Spinal cord (tissue), 10 donors: ENCODE measurements around the gene FAM217B. TPM values are rescaled to one million over a fixed set of nuclear protein-coding genes. Genes with fewer than 3 reads are reported as not detected.
A peak's percentile ranks its signal among the peaks of the same experiment; 100 is the strongest.

Experiments used
- DNase-seq, 6 donors: peaks; one replicate each; pipeline versions ENCODE4 v3.0.0 to v3.0.0-alpha.2; 2013 to 2015; ENCODE audit warnings: low spot score in 6 of 6, low read depth in 4 of 6
- H3K27ac ChIP-seq: one replicate; pipeline ENCODE4 v1.5.1; 2013; ENCODE audit warnings: low read depth, low read length, control low read depth
- H3K27me3 ChIP-seq: one replicate; pipeline ENCODE4 v1.6.1; 2013; ENCODE audit warnings: low read length; ENCODE audit not compliant: control insufficient read depth, insufficient read depth
- H3K36me3 ChIP-seq: one replicate; pipeline ENCODE4 v1.6.1; 2013; ENCODE audit warnings: low read length; ENCODE audit not compliant: control insufficient read depth, insufficient read depth
- H3K4me1 ChIP-seq: one replicate; pipeline ENCODE4 v1.6.1; 2013; ENCODE audit warnings: low read length; ENCODE audit not compliant: control insufficient read depth, insufficient read depth
- H3K4me3 ChIP-seq: one replicate; pipeline ENCODE4 v1.5.1; 2013; ENCODE audit warnings: low read depth, low read length, control low read depth
- H3K9me3 ChIP-seq: one replicate; pipeline ENCODE4 v1.6.1; 2013; ENCODE audit warnings: low read length; ENCODE audit not compliant: control insufficient read depth, insufficient read depth
- WGBS: methylation state at CpG from one replicate; pipeline ENCODE4 v1.1.5; 2013; ENCODE audit warnings: missing lambda C conversion rate; ENCODE audit not compliant: insufficient coverage; 5-methylcytosine and 5-hydroxymethylcytosine counted together
- polyA plus RNA-seq, 2 donors: library from polyadenylated mRNA; unstranded; fragments of 120-200 nt; gene quantifications; one replicate each; pipeline ENCODE4 v1.2.1, GENCODE V29; 2013; ENCODE audit not compliant: insufficient read length in 2 of 2
- total RNA-seq, 2 donors: library from RNA; depleted of rRNA in 1 of 2; stranded (reverse); fragments of 120-200 nt in 1 of 2; fragments of >200 nt in 1 of 2; gene quantifications; one replicate each; pipeline versions ENCODE4 v1.2.3 to v1.2.4, GENCODE V29; 2013 to 2014
- donor health status: healthy.

The FAM217B gene
- total and polyA plus RNA-seq, 4 donors = 11.9 to 30.4 (median 20.7) TPM

- 71% methylated on average over 1 of the region's 3 CpGs for WGBS
- no peak overlapping the region for H3K27ac ChIP-seq
- H3K4me1 ChIP-seq = peaks cover 34% of the 10 kb centered on the region
These were observed 3.0 kb upstream of the FAM217B start for GRCh38 chr20:59937150-59937549.

GRCh38 chr20:59938221-59938620, 2.0 kb upstream of the FAM217B start:
- DNase-seq = no peak
- H3K4me3 ChIP-seq = no peak overlapping the region
- H3K27me3 ChIP-seq = no peaks in the 10 kb centered on the region
- 57% methylated on average over 3 of the region's 4 CpGs for WGBS
- H3K36me3 ChIP-seq = peaks cover 7% of the 10 kb centered on the region
- H3K27ac ChIP-seq = no peak overlapping the region
- no peaks in the 10 kb centered on the region for H3K9me3 ChIP-seq
- H3K4me1 ChIP-seq = peaks cover 32% of the 10 kb centered on the region

More at GRCh38 chr20:59937150-59937549, 3.0 kb upstream of the FAM217B start:
- peak in 1 of 6 donors; percentile 18 for DNase-seq
- peaks cover 9% of the 10 kb centered on the region for H3K36me3 ChIP-seq
- H3K27me3 ChIP-seq = no peaks in the 10 kb centered on the region
- no peak overlapping the region for H3K4me3 ChIP-seq
- H3K9me3 ChIP-seq = no peaks in the 10 kb centered on the region

GRCh38 chr20:59938696-59939051, 1.5 kb upstream of the FAM217B start:
- 85% methylated on average over 6 of the region's 7 CpGs for WGBS
- DNase-seq = no peak
- H3K9me3 ChIP-seq = no peaks in the 10 kb centered on the region
- H3K27ac ChIP-seq = no peak overlapping the region
- peaks cover 28% of the 10 kb centered on the region for H3K4me1 ChIP-seq
- H3K4me3 ChIP-seq = no peak overlapping the region
- peaks cover 7% of the 10 kb centered on the region for H3K36me3 ChIP-seq
- H3K27me3 ChIP-seq = no peaks in the 10 kb centered on the region

- Histone ChIP-seq H3K27ac (peak overlapping the region; percentile 96), H3K27me3 (no peaks in the 10 kb centered on the region), H3K4me1 (peaks cover 25% of the 10 kb centered on the region), H3K36me3 (peaks cover 12% of the 10 kb centered on the region), H3K9me3 (no peaks in the 10 kb centered on the region), H3K4me3 (peak overlapping the region; percentile 83)
- WGBS = 40% methylated on average over 104 of the region's 104 CpGs
- DNase-seq = peak in 1 of 6 donors; percentile 29
These were observed 924 bp upstream of the FAM217B start for GRCh38 chr20:59939052-59939878.

- Histone ChIP-seq H3K4me1 (peaks cover 30% of the 10 kb centered on the region), H3K27ac (peak overlapping the region; percentile 96), H3K9me3 (no peaks in the 10 kb centered on the region), H3K27me3 (no peaks in the 10 kb centered on the region), H3K36me3 (peaks cover 17% of the 10 kb centered on the region), H3K4me3 (peak overlapping the region; percentile 83)
- DNase-seq = no peak
- WGBS = under 1% methylated on average over 22 of the region's 24 CpGs
These were observed 385 bp upstream of the FAM217B start for GRCh38 chr20:59939879-59940128.

- DNase-seq = peak in 1 of 6 donors; percentile 83
- H3K27me3 ChIP-seq = no peaks in the 10 kb centered on the region
- H3K9me3 ChIP-seq = no peaks in the 10 kb centered on the region
- WGBS = 0% methylated on average over 4 of the region's 4 CpGs
- peaks cover 17% of the 10 kb centered on the region for H3K36me3 ChIP-seq
- peak overlapping the region; percentile 96 for H3K27ac ChIP-seq
- peaks cover 30% of the 10 kb centered on the region for H3K4me1 ChIP-seq
- peak overlapping the region; percentile 83 for H3K4me3 ChIP-seq
These were observed 736 bp downstream of the FAM217B start for GRCh38 chr20:59940956-59941294.

- no peak overlapping the region for H3K4me3 ChIP-seq
- no CpG with 5 or more reads among the region's 2 CpGs for WGBS
- no peak for DNase-seq
- H3K9me3 ChIP-seq = no peaks in the 10 kb centered on the region
- no peak overlapping the region for H3K27ac ChIP-seq
- no peaks in the 10 kb centered on the region for H3K27me3 ChIP-seq
- H3K4me1 ChIP-seq = peaks cover 30% of the 10 kb centered on the region
- peaks cover 17% of the 10 kb centered on the region for H3K36me3 ChIP-seq
These were observed 2.1 kb downstream of the FAM217B start for GRCh38 chr20:59942245-59942644.

GRCh38 chr20:59944726-59945125, 4.5 kb downstream of the FAM217B start:
- Histone ChIP-seq H3K9me3 (no peaks in the 10 kb centered on the region), H3K27me3 (no peaks in the 10 kb centered on the region), H3K27ac (peak overlapping the region; percentile 16), H3K4me3 (no peak overlapping the region), H3K36me3 (peaks cover 10% of the 10 kb centered on the region), H3K4me1 (peaks cover 15% of the 10 kb centered on the region)
- DNase-seq = no peak
- WGBS = no CpG with 5 or more reads among the region's 7 CpGs

- DNase-seq = no peak
- Histone ChIP-seq H3K27ac (no peak overlapping the region), H3K9me3 (no peaks in the 10 kb centered on the region), H3K27me3 (no peaks in the 10 kb centered on the region), H3K4me1 (peaks cover 11% of the 10 kb centered on the region), H3K36me3 (peaks cover 10% of the 10 kb centered on the region), H3K4me3 (no peak overlapping the region)
- no CpG with 5 or more reads among the region's 3 CpGs for WGBS
These were observed 5.0 kb downstream of the FAM217B start for GRCh38 chr20:59945175-59945574.

GRCh38 chr20:59945731-59946130, 5.5 kb downstream of the FAM217B start:
- no CpG with 5 or more reads among the region's 2 CpGs for WGBS
- H3K4me1 ChIP-seq = peaks cover 8% of the 10 kb centered on the region
- H3K27ac ChIP-seq = no peak overlapping the region
- no peak overlapping the region for H3K4me3 ChIP-seq
- no peaks in the 10 kb centered on the region for H3K27me3 ChIP-seq
- DNase-seq = no peak
- peaks cover 10% of the 10 kb centered on the region for H3K36me3 ChIP-seq
- no peaks in the 10 kb centered on the region for H3K9me3 ChIP-seq
